Gastrocnemius medialis (tissue), 4 donors: Measurements from ENCODE around the gene MARCHF2.

ENCODE experiments used
- CTCF ChIP-seq, 5 experiments: fragments of 450-650 bp in 3 of 5; fragments of 200-600 bp in 2 of 5; sonication (generic) in 2 of 5; IDR thresholded peaks in 4 of 5; conservative IDR thresholded peaks in 1 of 5; 1 replicate in 4 of 5; 2 replicates in 1 of 5; pipeline ENCODE4 v1.5.1; 2016 to 2019; ENCODE audit warnings: antibody characterized with exemption in 5 of 5, mild to moderate bottlenecking in 3 of 5, moderate library complexity in 3 of 5
- POLR2A ChIP-seq, 2 donors: fragments of 450-650 bp; IDR thresholded peaks; one replicate each; pipeline ENCODE4 v1.6.1; 2017; ENCODE audit warnings: antibody characterized with exemption in 2 of 2, mild to moderate bottlenecking in 2 of 2, moderate library complexity in 2 of 2

- TF ChIP-seq CTCF (IDR thresholded peaks at IDR 0.05 in 4 of 5, conservative IDR thresholded peaks at IDR 0.05 in 1 of 5) (peak in 1 of 5 experiments; percentile 40), POLR2A (IDR thresholded peaks at IDR 0.05) (no peak)
Measured at GRCh38 chr19:8456064-8456463, 43.0 kb downstream of the MARCHF2 start.
